Cardiac muscle cell (in vitro differentiated cells and primary cell): ENCODE measurements around the gene RBM15B. TPM values are rescaled to one million over a fixed set of nuclear protein-coding genes. Genes with fewer than 3 reads are reported as not detected.
A peak's percentile ranks its signal among the peaks of the same experiment; 100 is the strongest.

Experiments
- DNase-seq, 2 donors: peaks; one replicate each; pipeline versions ENCODE4 v3.0.0 to v3.0.0-alpha.2; 2010 to 2017; ENCODE audit warnings: low read depth in 1 of 2, low spot score in 1 of 2
- H3K27ac ChIP-seq: fragments of 200-600 bp; sonication (generic); 2 replicates; pipeline ENCODE4 v1.5.1; 2016
- H3K27me3 ChIP-seq: fragments of 200-600 bp; sonication (generic); 2 replicates; pipeline ENCODE4 v1.6.0; 2016; ENCODE audit warnings: control low read depth
- H3K36me3 ChIP-seq: fragments of 200-600 bp; sonication (generic); 2 replicates; pipeline ENCODE4 v1.5.1; 2016; ENCODE audit warnings: control low read depth
- H3K4me1 ChIP-seq: fragments of 200-600 bp; sonication (generic); 2 replicates; pipeline ENCODE4 v1.8.1; 2017; ENCODE audit warnings: low read depth, mild to moderate bottlenecking, mixed run types
- H3K4me3 ChIP-seq: fragments of 200-600 bp; sonication (generic); 2 replicates; pipeline ENCODE4 v1.5.1; 2016; ENCODE audit warnings: mild to moderate bottlenecking
- H3K9me3 ChIP-seq: fragments of 200-600 bp; sonication (generic); 2 replicates; pipeline ENCODE4 v1.5.1; 2017; ENCODE audit warnings: low read depth, mild to moderate bottlenecking, control low read depth
- polyA plus RNA-seq: library from polyadenylated mRNA; unstranded; fragments of >200 nt; fragmentation: Nextera tagmentation; extraction: Ambion mirVana; gene quantifications from 2 replicates; pipeline ENCODE4 v1.2.1, GENCODE V29; 2016
- total RNA-seq: library from RNA; depleted of rRNA; stranded (reverse); fragments of >200 nt; gene quantifications from 2 replicates; pipeline ENCODE4 v1.2.3, GENCODE V29; 2016
- TF ChIP-seq, protein P1 (sequence below): IDR thresholded peaks from 2 replicates; pipeline ENCODE4 v1.5.1; 2012; ENCODE audit warnings: low read depth, mild to moderate bottlenecking, low read length

The RBM15B gene
- total and polyA plus RNA-seq, 2 experiments from 2014 or later: 37.9 to 55.8 TPM

DNA sequence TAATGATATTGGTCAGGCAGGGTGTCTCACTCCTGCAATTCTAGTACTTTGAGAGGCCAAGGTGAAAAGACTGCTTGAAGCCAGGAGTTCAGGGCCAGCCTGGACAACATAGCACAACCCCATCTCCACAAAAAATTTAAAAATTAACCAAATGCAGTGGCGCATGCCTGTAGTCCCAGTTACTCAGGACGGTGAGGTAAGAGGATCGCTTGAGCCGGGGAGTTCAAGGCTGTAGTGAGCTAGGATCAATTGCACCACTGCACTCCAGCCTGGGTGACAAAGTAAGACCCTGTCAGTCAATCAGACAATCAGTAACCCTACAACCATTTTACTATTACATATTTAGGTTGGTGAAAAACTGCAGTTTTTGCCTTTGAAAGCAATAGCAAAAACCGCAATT is 43.0 kb downstream of the RBM15B start:
- Histone ChIP-seq H3K4me3 (no peak overlapping the region), H3K9me3 (no peaks in the 10 kb centered on the region)

DNA sequence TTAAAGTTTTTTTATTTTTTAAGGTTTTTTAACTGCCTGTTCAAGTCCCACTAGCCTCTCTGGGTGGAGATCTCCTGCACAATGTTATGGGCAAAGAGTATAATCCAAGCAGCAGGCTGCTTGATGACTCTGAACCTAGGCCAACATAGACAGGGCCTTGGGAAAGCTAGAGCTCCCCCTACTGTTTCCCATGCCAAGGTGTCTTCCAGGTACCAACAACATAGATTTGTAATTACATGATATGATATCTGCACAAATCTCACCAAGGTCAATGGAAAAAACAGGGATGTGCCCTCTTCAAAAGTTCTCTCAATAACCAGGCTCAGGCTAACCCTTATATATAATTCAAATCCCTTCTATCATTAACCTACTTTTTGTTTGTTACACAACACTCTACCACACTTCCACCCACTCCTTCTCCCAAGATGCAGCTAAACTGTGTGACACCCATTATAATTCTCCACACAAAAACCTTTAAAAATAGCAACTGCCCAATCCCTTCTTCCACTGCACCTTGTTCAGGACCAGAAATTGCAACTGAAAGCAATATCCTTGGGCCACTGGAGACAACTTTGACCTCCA is 43.8 kb downstream of the RBM15B start:
- Histone ChIP-seq H3K27ac (no peak overlapping the region), H3K27me3 (no peaks in the 10 kb centered on the region), H3K4me3 (no peak overlapping the region), H3K9me3 (no peaks in the 10 kb centered on the region), H3K36me3 (peaks cover 31% of the 10 kb centered on the region), H3K4me1 (no peaks in the 10 kb centered on the region)
- TF ChIP-seq, protein P1, sequence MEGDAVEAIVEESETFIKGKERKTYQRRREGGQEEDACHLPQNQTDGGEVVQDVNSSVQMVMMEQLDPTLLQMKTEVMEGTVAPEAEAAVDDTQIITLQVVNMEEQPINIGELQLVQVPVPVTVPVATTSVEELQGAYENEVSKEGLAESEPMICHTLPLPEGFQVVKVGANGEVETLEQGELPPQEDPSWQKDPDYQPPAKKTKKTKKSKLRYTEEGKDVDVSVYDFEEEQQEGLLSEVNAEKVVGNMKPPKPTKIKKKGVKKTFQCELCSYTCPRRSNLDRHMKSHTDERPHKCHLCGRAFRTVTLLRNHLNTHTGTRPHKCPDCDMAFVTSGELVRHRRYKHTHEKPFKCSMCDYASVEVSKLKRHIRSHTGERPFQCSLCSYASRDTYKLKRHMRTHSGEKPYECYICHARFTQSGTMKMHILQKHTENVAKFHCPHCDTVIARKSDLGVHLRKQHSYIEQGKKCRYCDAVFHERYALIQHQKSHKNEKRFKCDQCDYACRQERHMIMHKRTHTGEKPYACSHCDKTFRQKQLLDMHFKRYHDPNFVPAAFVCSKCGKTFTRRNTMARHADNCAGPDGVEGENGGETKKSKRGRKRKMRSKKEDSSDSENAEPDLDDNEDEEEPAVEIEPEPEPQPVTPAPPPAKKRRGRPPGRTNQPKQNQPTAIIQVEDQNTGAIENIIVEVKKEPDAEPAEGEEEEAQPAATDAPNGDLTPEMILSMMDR: peak; percentile 86
- peak; percentile 70 to 71 for DNase-seq

More for the DNA sequence above, 43.0 kb downstream of the RBM15B start:
- DNase-seq: no peak
- H3K36me3 ChIP-seq: peaks cover 37% of the 10 kb centered on the region
- no peak overlapping the region for H3K27ac ChIP-seq
- no peaks in the 10 kb centered on the region for H3K27me3 ChIP-seq
- H3K4me1 ChIP-seq: no peaks in the 10 kb centered on the region
- TF ChIP-seq, protein P1: no peak

DNA sequence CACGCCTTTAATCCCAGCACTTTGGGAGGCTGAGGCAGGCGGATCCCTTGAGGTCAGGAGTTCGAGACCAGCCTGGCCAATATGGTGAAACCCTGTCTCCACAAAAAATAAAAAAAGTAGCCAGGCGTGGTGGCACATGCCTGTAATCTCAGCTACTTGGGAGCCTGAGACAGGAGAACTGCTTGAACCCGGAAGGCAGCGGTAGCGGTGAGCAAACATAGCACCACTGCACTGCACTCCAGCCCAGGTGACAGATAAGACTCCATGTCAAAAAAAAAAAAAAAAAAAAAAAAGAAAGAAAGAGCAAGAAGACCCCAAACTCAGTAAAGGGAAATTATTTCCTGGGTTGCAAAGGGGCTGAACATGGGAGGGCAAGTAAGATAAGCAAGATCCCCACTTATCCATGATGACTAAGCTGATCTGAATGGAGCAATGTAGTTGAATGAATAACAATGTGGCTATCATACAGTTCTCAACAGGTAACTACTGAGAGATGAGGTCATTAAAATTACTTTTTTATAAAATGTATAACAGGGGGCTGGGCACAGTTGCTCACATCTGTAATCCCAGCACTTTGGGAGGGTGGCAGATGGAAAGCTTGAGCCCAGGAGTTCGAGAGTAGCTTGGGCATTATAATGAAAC is 46.0 kb downstream of the RBM15B start:
- no peak for DNase-seq
- H3K9me3 ChIP-seq: no peaks in the 10 kb centered on the region
- H3K4me3 ChIP-seq: no peak overlapping the region
- no peaks in the 10 kb centered on the region for H3K4me1 ChIP-seq
- peaks cover 37% of the 10 kb centered on the region for H3K36me3 ChIP-seq
- H3K27me3 ChIP-seq: no peaks in the 10 kb centered on the region
- TF ChIP-seq, protein P1: no peak
- no peak overlapping the region for H3K27ac ChIP-seq

DNA sequence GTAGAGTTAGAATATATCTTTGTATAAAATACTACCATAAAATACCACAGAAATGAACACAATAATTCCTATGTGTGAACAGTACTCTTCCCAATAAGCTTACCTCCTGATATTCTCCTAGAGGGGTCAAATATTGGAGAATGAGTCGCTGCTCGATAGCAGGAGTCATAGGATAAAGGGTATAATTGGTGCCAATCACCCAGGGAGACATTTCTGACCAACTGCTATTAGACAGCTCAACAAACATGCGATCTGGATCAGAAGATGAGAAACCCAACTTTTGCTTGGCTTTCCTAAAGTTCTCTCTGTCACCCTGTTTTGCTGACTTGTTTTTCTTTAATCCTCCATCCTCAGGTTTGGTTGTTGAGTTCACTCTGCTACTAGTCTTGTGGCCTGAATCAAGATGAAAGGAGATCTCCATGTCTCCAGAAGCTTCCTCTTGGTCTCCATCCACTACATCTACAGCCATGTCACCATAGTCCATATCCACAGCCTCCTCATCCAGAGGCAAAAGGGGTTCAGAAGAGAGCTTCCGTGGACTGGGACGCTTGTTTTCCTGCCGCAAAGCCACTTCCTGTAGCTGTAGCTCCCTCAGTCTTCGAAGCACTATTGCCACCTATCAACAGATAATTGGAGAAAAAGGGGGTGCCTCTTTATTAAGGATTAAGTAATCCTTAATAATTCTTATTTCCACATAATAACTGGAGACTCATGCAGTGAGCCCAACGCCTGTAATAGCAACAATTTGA is 50.4 kb downstream of the RBM15B start:
- no peaks in the 10 kb centered on the region for H3K9me3 ChIP-seq
- DNase-seq: no peak
- TF ChIP-seq, protein P1: no peak

DNA sequence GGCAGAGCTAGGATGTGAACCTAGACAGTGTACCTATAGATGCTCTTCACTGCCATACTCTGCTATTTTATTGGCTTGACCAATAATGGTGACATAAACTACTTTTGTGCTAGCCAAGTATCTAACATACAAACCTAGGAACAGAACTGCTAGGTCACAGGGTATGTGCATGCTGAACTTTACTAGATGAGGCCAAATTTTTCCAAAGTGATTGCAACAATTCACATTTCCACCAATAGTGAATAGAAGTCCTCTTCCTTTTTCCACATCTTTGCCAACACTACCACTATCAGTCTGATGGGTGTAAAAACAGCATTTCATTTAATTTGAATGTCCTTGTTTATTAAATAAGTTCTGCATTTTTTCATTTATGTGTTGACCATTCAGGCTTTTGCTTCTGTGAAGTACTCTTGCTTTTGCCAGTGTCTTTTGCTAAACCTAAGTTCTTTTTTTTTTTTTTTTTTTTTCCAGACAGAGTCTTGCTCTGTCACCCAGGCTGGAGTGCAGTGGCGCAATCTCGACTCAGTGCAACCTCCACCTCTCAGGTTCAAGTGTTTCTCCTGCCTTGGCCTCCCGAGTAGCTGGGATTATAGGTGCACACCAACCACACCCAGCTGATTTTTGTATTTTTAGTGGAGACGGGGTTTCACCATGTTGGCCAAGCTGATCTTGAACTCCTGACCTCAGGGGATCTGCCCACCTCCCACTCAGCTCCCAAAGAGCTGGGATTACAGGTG is 54.6 kb downstream of the RBM15B start:
- no peaks in the 10 kb centered on the region for H3K4me1 ChIP-seq
- H3K36me3 ChIP-seq: peaks cover 13% of the 10 kb centered on the region
- TF ChIP-seq, protein P1: no peak

More for the DNA sequence above, 50.4 kb downstream of the RBM15B start:
- H3K27me3 ChIP-seq: no peaks in the 10 kb centered on the region
- H3K36me3 ChIP-seq: peaks cover 27% of the 10 kb centered on the region
- no peak overlapping the region for H3K27ac ChIP-seq
- no peaks in the 10 kb centered on the region for H3K4me1 ChIP-seq
- no peak overlapping the region for H3K4me3 ChIP-seq

More for the DNA sequence above, 54.6 kb downstream of the RBM15B start:
- peak in 1 of 2 donors; percentile 22 for DNase-seq
- H3K4me3 ChIP-seq: no peak overlapping the region
- H3K9me3 ChIP-seq: no peaks in the 10 kb centered on the region
- no peaks in the 10 kb centered on the region for H3K27me3 ChIP-seq
- H3K27ac ChIP-seq: no peak overlapping the region
